Left colon (tissue), 2 donors: ENCODE measurements around the gene SERHL2. TPM values are rescaled to one million over a fixed set of nuclear protein-coding genes. Genes with fewer than 3 reads are reported as not detected.
"Not testable (repeated sequence)": the region's sequence is repeated elsewhere in the genome, so short reads cannot be mapped to it uniquely, and the experiment has no call there.

Experiments
- ATAC-seq: fragments of 200-7000 bp; cut with Tn5 transposase; one replicate; pipeline ENCODE4 v1.9.1; 2020; ENCODE audit warnings: mild to moderate bottlenecking, moderate library complexity
- DNase-seq, 2 donors: peaks; one replicate each; pipeline ENCODE4 v3.0.0-alpha.2; 2020
- intact Hi-C, 2 donors: fragments of 100-400 bp; cut with DNase I in 1 of 2; cut with micrococcal nuclease in 1 of 2; formaldehyde crosslinking; loops; one replicate each; pipeline versions ENCODE4 v1.11.2 to v1.14.0; 2022; cut with DNase I, micrococcal nuclease
- total RNA-seq, 2 donors: library from RNA; stranded (reverse); fragmentation: NEBNext Ultra II Directional; extraction: Animal tissue kit (Norgen Biotek cat#: 25700); gene quantifications; one replicate each; pipeline ENCODE4 v1.2.1, GENCODE V29; 2021
- donor health status: DM: no; HTN: no; CAD: no.
- donor health status: DM: yes; HTN: yes; CAD: no.

The SERHL2 gene
- total RNA-seq, 2 donors from 2014 or later, result 0.73 to 0.92 TPM

DNA sequence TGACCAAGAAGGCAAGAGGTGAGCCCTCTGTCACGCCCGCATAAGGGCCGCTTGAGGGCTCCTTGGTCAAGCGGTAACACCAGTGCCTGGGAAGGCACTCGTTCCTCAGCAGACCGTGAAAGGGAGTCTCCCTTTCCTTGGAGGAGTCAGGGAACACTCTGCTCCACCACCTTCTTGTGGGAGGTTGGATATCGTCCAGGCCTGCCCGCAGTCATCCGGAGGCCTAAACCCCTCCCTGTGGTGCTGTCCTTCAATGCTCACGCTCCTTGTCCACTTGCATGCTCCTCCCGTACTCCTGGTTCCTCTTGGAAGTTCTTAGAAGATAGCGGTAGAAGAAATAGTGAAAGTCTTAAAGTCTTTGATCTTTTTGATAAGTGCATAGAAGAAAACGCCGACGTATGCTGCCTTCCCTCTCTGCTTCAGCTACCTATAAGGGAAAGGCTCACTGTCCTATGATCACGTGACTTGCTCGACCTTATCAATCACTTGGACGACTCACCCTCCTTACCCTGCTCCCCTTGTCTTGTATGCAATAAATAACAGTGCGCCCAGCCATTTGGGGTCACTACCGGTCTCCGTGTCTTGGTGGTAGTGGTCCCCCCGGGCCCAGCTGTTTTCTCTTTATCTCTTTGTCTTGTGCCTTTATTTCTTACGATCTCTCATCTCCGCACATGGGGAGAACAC lies 22.2 kb upstream of the SERHL2 start:
- intact Hi-C loops, DNase-seq, ATAC-seq: not testable (repeated sequence)

DNA sequence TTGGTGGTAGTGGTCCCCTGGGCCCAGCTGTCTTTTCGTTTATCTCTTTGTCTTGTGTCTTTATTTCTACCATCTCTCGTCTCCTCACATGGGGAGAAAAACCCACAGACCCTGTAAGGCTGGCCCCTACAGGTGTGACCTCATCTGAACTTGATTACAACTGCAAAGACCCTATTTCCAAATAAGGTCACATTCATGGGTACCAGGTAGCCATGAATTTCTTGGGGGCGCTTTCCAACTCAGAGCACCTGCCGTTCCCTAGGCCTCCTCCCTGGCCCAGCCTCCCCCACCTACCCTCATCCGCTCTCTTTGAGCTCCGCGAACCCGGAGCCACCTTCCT lies 20.1 kb upstream of the SERHL2 start:
- ATAC-seq (no peak), DNase-seq (no peak)
- intact Hi-C loops, result no loop called here

DNA sequence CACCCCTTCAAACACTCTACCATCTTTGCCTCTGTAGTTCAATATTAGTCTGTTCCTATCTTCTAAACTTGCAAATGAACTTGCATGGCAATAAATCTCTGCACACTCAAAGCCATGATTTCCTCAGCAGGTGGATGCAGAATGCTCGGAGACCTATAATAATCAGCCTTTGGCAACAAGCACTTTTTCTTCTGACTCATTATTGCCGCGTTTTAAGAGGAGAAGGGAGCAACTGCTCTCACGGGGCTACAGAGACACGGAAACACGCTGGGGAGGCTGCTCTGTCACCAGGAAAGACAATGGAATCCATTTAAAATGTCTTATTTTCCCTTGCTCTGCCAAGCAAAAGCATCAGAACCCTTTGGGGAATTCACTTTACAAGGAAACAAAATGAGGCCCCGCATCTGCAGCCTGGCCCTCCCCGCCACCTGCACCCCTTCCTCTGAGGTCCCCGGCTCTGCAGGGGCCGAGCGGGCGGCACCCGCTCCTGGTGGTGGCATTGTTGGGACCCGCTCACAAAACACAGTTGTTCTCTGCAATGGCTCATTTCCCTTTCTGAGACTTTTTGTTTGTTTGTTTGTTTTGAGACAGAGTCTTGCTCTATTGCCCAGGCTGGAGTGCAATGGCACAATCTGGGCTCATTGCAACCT lies 18.5 kb upstream of the SERHL2 start:
- DNase-seq, intact Hi-C loops, ATAC-seq: not testable (repeated sequence)

DNA sequence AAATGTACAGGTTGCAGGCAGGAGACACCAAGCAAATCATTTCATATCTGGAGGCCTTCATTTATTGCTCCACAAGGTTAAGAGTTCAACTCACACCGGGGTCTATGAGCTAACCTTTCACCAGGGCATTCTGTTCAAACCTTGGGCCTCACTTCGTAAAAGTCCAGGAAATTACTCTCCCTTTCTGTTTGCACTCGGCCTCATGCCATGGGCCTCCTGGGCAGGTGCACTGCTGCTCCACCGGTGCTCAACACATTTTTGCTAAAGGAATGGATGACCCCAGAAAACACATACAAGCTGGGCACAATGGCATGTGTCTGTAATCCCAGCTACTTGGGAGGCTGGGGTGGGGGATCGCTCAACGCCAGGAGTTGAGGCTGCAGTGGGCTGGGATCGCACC lies 17.6 kb upstream of the SERHL2 start:
- ATAC-seq (no peak), DNase-seq (no peak)
- intact Hi-C loops, result no loop called here

DNA sequence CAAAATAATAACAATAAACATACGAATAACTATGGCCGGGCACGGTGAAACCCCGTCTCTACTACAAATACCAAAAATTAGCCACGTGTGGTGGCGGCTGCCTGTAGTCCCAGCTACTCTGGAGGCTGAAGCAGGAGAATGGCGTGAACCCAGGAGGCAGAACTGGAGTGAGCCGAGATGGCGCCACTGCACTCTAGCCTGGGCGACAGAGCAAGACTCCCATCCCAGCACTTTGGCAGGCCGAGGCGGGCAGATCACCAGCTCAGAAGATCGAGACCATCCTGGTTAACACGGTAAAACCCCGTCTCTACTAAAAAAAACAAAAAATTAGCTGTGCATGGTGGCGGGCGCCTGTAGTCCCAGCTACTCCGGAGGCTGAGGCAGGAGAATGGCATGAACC lies 17.1 kb upstream of the SERHL2 start:
- DNase-seq, intact Hi-C loops, ATAC-seq: not testable (repeated sequence)

DNA sequence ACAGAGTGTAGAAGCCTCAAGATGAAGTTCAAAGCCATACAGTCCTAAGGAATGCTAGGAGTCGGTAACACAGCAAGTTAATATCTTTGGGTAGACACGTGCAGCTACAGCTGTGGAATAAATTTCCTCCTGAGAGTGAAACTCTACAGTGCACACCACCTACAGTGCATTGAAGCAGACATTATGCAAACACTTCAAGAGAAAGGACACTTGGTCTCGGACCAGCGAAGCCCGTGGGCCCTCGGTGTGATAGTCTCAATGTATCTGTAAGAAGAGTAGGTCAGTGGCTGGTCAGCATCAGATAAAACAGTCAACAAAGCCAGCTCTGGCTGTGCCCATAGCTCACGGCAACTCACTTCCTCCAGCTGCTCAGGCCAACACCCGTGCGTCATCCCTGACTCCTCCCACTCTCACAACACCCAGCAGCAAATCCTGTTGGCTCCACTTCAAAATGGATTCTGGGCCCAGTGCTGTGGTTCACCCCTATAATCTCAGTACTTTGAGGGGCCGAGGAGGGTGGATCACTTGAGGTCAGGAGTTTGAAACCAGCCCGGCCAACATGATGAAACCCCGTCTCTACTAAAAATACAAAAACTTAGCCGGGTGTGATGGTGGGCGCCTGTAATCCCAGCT lies 16.4 kb upstream of the SERHL2 start:
- intact Hi-C loops, DNase-seq: not testable (repeated sequence)
- ATAC-seq, result peak; percentile 90

DNA sequence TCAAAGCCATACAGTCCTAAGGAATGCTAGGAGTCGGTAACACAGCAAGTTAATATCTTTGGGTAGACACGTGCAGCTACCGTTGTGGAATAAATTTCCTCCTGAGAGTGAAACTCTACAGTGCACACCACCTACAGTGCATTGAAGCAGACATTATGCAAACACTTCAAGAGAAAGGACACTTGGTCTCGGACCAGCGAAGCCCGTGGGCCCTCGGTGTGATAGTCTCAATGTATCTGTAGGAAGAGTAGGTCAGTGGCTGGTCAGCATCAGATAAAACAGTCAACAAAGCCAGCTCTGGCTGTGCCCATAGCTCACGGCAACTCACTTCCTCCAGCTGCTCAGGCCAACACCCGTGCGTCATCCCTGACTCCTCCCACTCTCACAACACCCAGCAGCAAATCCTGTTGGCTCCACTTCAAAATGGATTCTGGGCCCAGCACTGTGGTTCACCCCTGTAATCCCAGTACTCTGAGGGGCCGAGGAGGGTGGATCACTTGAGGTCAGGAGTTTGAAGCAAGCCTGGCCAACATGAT lies 14.5 kb upstream of the SERHL2 start:
- peak; percentile 91 for ATAC-seq
- intact Hi-C loops, result not testable (repeated sequence)
- DNase-seq, result peak in 1 of 2 donors; percentile 35

DNA sequence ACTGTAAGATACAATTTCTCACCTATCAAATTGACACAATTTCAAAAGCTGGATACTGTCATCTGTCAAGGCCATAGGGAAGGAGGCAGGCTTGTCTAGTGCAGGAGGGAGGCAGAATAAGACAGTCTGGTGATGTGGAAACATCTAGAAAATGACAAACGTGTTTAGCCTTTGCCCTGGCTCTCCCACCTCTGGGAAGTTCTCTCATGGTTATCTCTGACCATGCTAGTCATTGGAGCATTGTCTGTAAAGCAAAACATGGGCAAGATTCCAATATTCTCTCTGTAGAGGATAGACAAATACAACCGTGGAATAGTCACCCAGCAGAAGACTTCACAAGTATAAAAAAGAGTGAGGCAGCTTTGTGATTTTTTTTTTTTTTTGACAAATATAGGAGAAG lies 9.1 kb upstream of the SERHL2 start:
- ATAC-seq, result peak; percentile 19
- DNase-seq, result no peak
- intact Hi-C loops, result no loop called here

DNA sequence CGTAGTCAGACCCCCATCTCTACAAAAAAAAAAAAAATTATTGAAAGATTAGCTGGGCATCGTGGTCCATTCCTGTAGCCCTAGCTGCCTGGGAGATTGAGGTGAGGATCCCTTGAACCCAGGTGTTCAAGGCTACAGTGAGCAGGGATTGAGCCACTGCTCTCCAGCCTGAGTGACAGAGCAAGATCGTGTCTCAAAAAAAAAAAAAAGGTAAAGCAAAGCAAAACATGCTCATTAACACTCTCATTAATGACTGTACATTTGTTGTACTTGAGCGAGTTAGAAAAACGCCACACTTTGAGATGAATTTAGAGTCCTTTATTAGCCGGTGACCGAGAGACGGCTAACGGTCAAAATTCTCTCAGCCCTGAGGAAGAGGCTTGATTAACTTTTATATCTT lies 6.2 kb upstream of the SERHL2 start:
- intact Hi-C loops, result no loop called here
- DNase-seq (no peak), ATAC-seq (no peak)

DNA sequence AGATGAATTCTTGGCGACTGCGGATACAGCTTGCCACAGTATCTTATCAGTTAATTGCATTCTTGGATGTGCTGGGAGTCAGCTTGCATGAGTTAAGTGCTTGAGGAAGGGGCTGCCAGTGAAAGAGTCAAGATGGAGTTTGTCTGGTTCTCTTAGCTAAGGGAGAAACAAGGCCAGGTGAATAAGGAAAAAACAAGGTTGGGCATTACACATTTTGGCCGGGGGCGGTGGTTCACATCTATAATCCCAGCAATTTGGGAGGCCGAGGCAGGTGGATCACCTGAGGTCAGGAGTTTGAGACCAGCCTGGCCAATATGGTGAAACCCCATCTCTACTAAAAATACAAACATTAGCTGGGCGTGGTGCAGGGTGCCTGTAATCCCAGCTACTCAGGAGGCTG lies 5.6 kb upstream of the SERHL2 start:
- ATAC-seq, intact Hi-C loops, DNase-seq: not testable (repeated sequence)

DNA sequence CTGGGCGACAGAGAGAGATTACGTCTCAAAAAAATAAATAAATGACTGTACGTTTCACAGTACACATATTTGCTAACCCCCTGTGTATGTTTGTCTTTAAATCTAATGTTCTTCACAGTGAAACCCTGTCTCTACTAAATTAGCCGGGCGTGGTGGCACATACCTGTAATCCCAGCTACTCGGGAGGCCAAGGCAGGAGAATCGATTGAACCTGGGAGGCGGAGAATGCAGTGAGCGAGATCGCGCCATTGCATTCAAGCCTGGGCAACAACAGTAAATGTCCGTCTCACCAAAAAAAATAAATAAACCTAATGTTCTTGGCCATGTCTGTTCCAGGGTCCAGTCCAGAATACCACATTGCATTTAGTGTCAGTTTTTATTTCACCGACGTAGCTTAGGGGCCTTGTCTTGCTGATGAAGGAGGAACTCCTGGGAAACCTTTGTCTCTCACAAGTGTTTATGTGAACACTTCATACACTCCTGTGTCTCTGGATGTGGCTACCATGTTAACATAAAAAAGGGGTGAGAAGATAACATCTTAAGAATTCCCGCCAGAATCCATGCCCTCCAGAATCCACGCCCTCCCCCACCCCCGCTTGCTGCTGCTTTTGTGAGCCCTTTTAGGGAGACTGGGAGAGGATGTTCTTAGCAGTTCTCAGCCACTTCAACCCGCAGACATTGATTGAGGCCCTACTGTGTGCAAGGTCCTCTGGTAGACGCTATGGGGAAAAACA lies 5.0 kb upstream of the SERHL2 start:
- ATAC-seq (no peak), DNase-seq (no peak)
- intact Hi-C loops, result no loop called here

DNA sequence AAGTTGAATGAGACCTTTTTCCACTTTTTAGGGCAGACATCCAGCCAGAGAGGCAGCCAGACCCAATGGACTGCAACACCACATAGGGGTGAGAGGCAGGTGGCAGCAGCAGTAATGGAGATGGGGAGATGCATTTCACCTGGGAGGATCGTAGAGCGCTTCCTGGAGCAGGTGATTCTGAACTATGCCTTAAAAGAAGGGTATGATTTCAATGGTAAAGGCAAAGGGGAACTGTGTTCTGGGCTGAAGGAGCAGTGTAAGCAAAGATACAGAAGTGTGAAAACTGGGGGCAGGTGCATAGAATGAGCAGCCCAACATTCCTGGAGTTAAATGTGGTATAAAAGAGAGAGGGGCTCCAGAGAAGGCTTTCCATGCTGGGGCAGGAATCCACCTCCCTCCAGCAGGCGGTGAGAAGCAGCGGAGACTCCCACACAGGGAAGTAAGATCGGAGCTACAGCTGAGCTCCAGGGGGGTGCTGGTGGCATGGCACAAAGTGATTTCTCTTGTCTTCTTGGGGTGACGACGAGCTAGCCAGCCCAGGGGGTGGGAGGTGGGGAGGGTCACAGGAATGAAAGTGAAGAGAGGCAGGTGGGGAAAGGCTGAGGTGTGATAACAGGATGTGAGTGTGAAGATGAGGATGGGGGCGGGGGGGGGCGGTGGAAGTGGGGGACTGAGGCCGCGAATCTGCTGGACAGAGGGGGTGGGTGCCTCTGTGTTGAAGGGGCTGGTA lies 4.3 kb upstream of the SERHL2 start:
- no peak for ATAC-seq
- no peak for DNase-seq
- intact Hi-C loops, result no loop called here

DNA sequence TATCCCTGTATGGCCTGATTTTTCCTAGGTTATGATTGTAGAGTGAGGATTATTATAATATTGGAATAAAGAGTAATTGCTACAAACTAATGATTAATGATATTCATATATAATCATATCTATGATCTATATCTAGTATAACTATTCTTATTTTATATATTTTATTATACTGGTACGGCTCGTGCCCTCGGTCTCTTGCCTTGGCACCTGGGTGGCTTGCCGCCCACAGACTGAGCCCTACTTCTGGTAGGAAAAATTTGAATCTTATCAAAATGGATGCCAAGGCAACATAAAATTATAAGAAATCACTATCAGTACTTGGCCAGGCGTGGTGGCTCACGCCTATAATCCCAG lies 1.5 kb upstream of the SERHL2 start:
- ATAC-seq, DNase-seq, intact Hi-C loops: not testable (repeated sequence)

DNA sequence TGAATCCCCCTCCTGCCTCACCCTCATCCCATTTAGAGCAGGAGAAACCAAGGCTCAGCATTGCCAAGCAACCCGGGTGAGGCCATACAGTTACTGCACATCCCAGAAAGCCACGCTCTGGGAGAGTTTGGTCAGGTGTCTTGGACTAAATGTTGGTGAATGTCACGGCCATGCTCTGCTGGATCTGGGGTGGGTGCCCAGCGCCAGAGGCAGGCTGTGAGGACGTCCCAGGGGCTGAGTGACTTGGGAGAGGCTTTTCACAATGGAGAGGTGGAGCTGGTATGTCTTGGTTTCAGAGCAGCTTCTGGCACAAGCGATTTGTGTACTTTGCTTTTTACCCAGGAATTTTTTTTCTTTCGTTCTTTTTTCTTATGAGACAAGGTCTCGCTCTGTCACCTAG lies 6.6 kb downstream of the SERHL2 start:
- ATAC-seq (no peak), DNase-seq (no peak)
- intact Hi-C loops, result no loop called here

DNA sequence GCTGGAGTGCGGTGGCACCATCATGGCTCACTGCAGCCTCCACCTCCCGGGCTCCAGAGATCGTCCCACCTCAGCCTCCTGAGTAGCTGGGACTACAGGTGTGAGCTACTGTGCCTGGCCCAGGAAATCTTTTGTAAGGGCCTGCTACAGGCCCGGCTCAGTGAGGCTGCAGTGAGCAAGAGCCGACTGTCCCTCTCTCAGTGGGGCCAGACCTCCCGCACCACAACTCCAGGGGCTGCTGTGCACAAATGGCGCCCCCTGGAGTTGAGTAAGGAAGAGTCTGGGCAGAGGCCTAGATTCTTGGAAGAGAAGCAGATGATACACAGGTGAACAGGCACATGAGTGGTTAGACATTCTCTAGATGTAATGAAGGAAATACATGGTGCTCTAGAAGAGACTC lies 7.0 kb downstream of the SERHL2 start:
- intact Hi-C loops, result no loop called here
- ATAC-seq, result peak; percentile 18

DNA sequence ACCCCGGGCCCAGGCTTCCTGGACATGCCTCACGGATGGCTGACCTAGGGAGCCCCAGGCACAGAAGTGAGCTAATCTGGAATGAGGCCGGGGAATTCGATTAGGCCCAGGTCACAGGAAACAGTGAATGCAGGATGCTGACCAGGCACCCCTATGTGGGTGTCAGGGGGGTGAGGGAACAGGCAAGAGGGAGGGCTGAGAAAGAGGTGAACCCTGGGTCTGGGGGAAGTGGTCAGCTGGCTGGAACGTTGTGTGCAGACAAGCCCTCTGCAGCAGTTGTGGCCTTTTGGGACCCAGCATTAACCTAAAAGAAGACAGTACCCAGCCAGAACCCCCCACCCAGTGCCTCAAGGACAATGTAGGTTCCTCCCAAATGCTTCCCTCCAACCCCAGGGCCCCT lies 8.1 kb downstream of the SERHL2 start:
- intact Hi-C loops, result no loop called here
- no peak for ATAC-seq
- DNase-seq, result no peak

More for the DNA sequence above, 7.0 kb downstream of the SERHL2 start:
- DNase-seq, result no peak

DNA sequence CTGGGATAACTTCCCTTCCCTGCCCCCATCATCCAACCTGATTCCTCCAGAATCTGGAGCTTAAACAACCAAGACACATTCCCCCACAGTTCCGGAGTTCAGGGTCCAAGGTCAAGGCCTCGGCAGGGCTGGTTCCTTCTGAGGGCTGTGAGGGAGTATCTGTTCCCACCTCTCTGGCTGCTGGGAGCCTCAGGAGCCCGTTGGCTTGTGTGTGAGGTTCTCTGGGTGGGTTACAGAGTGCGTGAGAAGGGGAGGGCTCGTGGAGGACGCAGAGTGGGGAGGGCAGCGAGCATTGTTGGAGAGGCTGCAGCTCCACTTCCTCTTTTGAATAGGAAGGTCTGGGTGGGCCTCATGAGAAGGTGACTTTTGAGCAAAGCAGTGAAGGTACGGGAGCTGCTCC lies 8.5 kb downstream of the SERHL2 start:
- intact Hi-C loops, result no loop called here

DNA sequence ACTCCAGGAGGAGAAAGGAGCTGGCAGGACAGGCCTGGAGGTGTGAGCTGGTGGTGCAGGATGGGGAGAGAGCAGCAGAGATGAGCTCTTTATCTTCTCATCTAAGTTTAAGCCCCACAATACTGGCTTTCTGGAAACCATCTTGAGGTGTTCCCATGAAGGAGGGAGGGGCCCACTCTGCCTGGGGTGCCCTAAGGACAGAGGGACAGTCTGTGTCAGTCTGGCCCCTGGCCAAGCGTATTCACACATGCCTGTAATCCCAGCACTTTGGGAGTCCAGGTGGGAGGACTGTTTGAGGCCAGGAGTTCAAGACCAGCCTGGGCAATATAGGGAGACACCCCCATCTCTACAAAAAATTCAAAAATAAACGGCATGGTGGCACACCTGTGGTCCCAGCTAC lies 8.9 kb downstream of the SERHL2 start:
- DNase-seq (no peak), ATAC-seq (peak; percentile 4)
- intact Hi-C loops, result no loop called here

More for the DNA sequence above, 8.5 kb downstream of the SERHL2 start:
- DNase-seq (no peak), ATAC-seq (peak; percentile 32)

DNA sequence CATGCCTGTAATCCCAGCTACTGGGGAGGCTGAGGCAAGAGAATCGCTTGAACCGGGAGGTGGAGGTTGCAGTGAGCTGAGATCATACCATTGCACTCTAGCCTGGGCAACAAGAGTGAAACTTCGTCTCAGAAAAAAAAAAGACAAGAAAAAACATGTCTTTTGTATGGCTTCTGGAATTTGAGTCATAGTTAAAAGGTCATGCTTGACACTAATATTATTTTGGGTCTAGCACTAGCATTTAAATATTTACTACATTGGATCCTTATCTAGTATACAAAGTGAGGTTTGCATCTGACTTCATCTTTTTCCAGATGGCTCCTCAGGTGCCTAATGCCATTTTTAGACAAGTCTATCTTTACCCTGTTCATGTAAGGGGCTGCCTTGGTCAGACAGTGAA lies 10.2 kb downstream of the SERHL2 start:
- DNase-seq, ATAC-seq, intact Hi-C loops: not testable (repeated sequence)
